ENCODE data around the gene FAM118A. TPM values are rescaled to one million over a fixed set of nuclear protein-coding genes. Genes with fewer than 3 reads are reported as not detected.

FAM118A gene
- total RNA-seq, 1 experiment from 2014 or later = 37.9 TPM

GRCh38 chr22:45272498-45272897, 37.2 kb upstream of the FAM118A start:
- Histone ChIP-seq H3K56ac (ENCODE audit: insufficient read length, low read depth, low read length) (no peak overlapping the region), H3K4me1 (ENCODE audit: insufficient read depth, low read length) (no peaks in the 10 kb centered on the region; the same call in 1 of the 2 replicates), H3K79me1 (ENCODE audit: insufficient read depth, low read depth, low read length, poor library complexity, severe bottlenecking) (no peaks in the 10 kb centered on the region), H4K8ac (replicated peaks; ENCODE audit: insufficient read length, low read depth, low read length) (no peak overlapping the region), H2BK120ac (ENCODE audit: low read depth, low read length, poor library complexity, severe bottlenecking) (no peak overlapping the region), H2BK15ac (ENCODE audit: low read depth, low read length) (no peak overlapping the region), H2BK5ac (ENCODE audit: insufficient read length, low read length) (no peak overlapping the region), H2AFZ (ENCODE audit: low read length) (no peak overlapping the region), H3K4ac (ENCODE audit: low read depth, low read length) (no peak overlapping the region), H3T11ph (ENCODE audit: low read length) (no peak overlapping the region), H3K4me2 (ENCODE audit: insufficient read depth, insufficient read length, low read length) (no peak overlapping the region), H4K91ac (ENCODE audit: insufficient read length, low read depth, low read length) (no peak overlapping the region), H3K27me3 (ENCODE audit: insufficient read depth, low read length) (no peaks in the 10 kb centered on the region), H4K20me1 (ENCODE audit: control insufficient read depth, insufficient read depth, insufficient read length) (no peaks in the 10 kb centered on the region), H2BK12ac (ENCODE audit: insufficient read length, low read depth, low read length) (no peak overlapping the region), H3K23ac (ENCODE audit: insufficient read length, low read depth, low read length) (no peak overlapping the region), H3K23me2 (ENCODE audit: insufficient read length, low read depth, low read length, poor library complexity, severe bottlenecking) (peaks cover 14% of the 10 kb centered on the region), H3K14ac (ENCODE audit: insufficient read depth, low read length) (no peak overlapping the region), H4K5ac (ENCODE audit: insufficient read length, low read depth, low read length) (no peak overlapping the region), H2BK20ac (ENCODE audit: low read depth, low read length, poor library complexity, severe bottlenecking) (no peak overlapping the region), H3K27ac (ENCODE audit: insufficient read length, low read depth, low read length) (no peak overlapping the region), H3K79me2 (ENCODE audit: insufficient read depth, low read length) (no peaks in the 10 kb centered on the region), H3K18ac (ENCODE audit: insufficient read length, low read depth, low read length) (no peak overlapping the region), H2AK5ac (ENCODE audit: insufficient read length, low read length) (no peak overlapping the region), H3K9me3 (ENCODE audit: control insufficient read depth, low read depth, low read length) (no peaks in the 10 kb centered on the region), H3K9ac (ENCODE audit: extremely low read depth, insufficient read length, low read length) (no peak overlapping the region)
- peaks cover 26% of the 10 kb centered on the region for H3K27me3 Mint-ChIP-seq (ENCODE audit: low read depth)
- H3K4me3 Mint-ChIP-seq = no peak overlapping the region
- no peaks in the 10 kb centered on the region for H3K36me3 Mint-ChIP-seq (ENCODE audit: insufficient read depth in 1 of 3, low read depth in 3 of 3)
- TF ChIP-seq CTCF (conservative IDR thresholded peaks at IDR 0.05) = no peak
- H3K9me3 Mint-ChIP-seq = no peaks in the 10 kb centered on the region
- no peak for DNase-seq
- WGBS (ENCODE audit: extremely low coverage, insufficient read length, low lambda C conversion rate) = no CpG with 5 or more reads among the region's 7 CpGs
- no peak overlapping the region for H3K27ac Mint-ChIP-seq
- H3K4me1 Mint-ChIP-seq = peaks cover 12 to 18% of the 10 kb centered on the region in 2 experiments
